ENCODE data around the gene HMG20A.

HMG20A gene

GRCh38 chr15:77475001-77475400, 54.3 kb downstream of the HMG20A start:
- Histone ChIP-seq H3K27me3 (ENCODE audit: insufficient read depth, low read length, poor library complexity) (no peaks in the 10 kb centered on the region), H2BK120ac (ENCODE audit: low read depth, low read length) (no peak overlapping the region), H3K4me1 (ENCODE audit: control insufficient read depth, low read depth, low read length) (no peaks in the 10 kb centered on the region), H3K27ac (ENCODE audit: low read depth, low read length) (no peak overlapping the region), H3K79me2 (ENCODE audit: control insufficient read depth, insufficient read depth, low read length) (no peaks in the 10 kb centered on the region), H2AK5ac (ENCODE audit: low read length) (no peak overlapping the region), H3K9ac (ENCODE audit: low read length) (no peak overlapping the region), H4K8ac (ENCODE audit: low read depth, low read length) (no peak overlapping the region), H2BK15ac (replicated peaks; ENCODE audit: low read depth) (no peak overlapping the region), H2BK5ac (ENCODE audit: low read length) (no peak overlapping the region), H3K79me1 (ENCODE audit: low read length) (no peaks in the 10 kb centered on the region), H3K4ac (ENCODE audit: low read depth, low read length) (no peak overlapping the region), H3K23ac (ENCODE audit: low read length) (no peak overlapping the region), H3K56ac (ENCODE audit: low read length) (no peak overlapping the region), H4K5ac (ENCODE audit: low read length) (no peak overlapping the region), H3K4me2 (ENCODE audit: low read length) (no peak overlapping the region), H3K4me3 (ENCODE audit: low read length) (no peak overlapping the region), H3K36me3 (ENCODE audit: control insufficient read depth, insufficient read depth, low read length) (peaks cover 2% of the 10 kb centered on the region), H3K18ac (ENCODE audit: low read length) (no peak overlapping the region)
- no CpG with 5 or more reads among the region's 2 CpGs for WGBS (ENCODE audit: extremely low coverage, insufficient coverage, low lambda C conversion rate)
- DNase-seq: no peak

- H3K9ac ChIP-seq (ENCODE audit: low read length): no peak overlapping the region
- no peak overlapping the region for H4K5ac ChIP-seq (ENCODE audit: low read length)
- H3K23ac ChIP-seq (ENCODE audit: low read length): no peak overlapping the region
- no peak overlapping the region for H3K27ac ChIP-seq (ENCODE audit: low read depth, low read length)
- no peaks in the 10 kb centered on the region for H3K4me1 ChIP-seq (ENCODE audit: control insufficient read depth, low read depth, low read length)
- no peak overlapping the region for H3K4me2 ChIP-seq (ENCODE audit: low read length)
- H3K79me2 ChIP-seq (ENCODE audit: control insufficient read depth, insufficient read depth, low read length): no peaks in the 10 kb centered on the region
- no peaks in the 10 kb centered on the region for H3K27me3 ChIP-seq (ENCODE audit: insufficient read depth, low read length, poor library complexity)
- H2BK120ac ChIP-seq (ENCODE audit: low read depth, low read length): no peak overlapping the region
- no peak overlapping the region for H3K4me3 ChIP-seq (ENCODE audit: low read length)
- H2BK5ac ChIP-seq (ENCODE audit: low read length): no peak overlapping the region
- no peak overlapping the region for H3K4ac ChIP-seq (ENCODE audit: low read depth, low read length)
- no CpG with 5 or more reads among the region's 5 CpGs for WGBS (ENCODE audit: extremely low coverage, insufficient coverage, low lambda C conversion rate)
- H3K79me1 ChIP-seq (ENCODE audit: low read length): no peaks in the 10 kb centered on the region
- H3K56ac ChIP-seq (ENCODE audit: low read length): no peak overlapping the region
- no peak overlapping the region for H2AK5ac ChIP-seq (ENCODE audit: low read length)
- DNase-seq: no peak
- H3K36me3 ChIP-seq (ENCODE audit: control insufficient read depth, insufficient read depth, low read length): peaks cover 2% of the 10 kb centered on the region
- H4K8ac ChIP-seq (ENCODE audit: low read depth, low read length): no peak overlapping the region
- H3K18ac ChIP-seq (ENCODE audit: low read length): no peak overlapping the region
- no peak overlapping the region for H2BK15ac ChIP-seq (replicated peaks; ENCODE audit: low read depth)
These were observed 55.2 kb downstream of the HMG20A start for GRCh38 chr15:77475898-77476297.

GRCh38 chr15:77476995-77477394, 56.3 kb downstream of the HMG20A start:
- Histone ChIP-seq H3K56ac (ENCODE audit: low read length) (no peak overlapping the region), H3K79me2 (ENCODE audit: control insufficient read depth, insufficient read depth, low read length) (no peaks in the 10 kb centered on the region), H3K36me3 (ENCODE audit: control insufficient read depth, insufficient read depth, low read length) (peaks cover 2% of the 10 kb centered on the region), H2BK15ac (replicated peaks; ENCODE audit: low read depth) (no peak overlapping the region), H3K4me2 (ENCODE audit: low read length) (no peak overlapping the region), H3K4me1 (ENCODE audit: control insufficient read depth, low read depth, low read length) (no peaks in the 10 kb centered on the region), H3K9ac (ENCODE audit: low read length) (no peak overlapping the region), H3K79me1 (ENCODE audit: low read length) (no peaks in the 10 kb centered on the region), H2BK120ac (ENCODE audit: low read depth, low read length) (no peak overlapping the region), H3K18ac (ENCODE audit: low read length) (no peak overlapping the region), H3K23ac (ENCODE audit: low read length) (no peak overlapping the region), H3K4ac (ENCODE audit: low read depth, low read length) (no peak overlapping the region), H3K4me3 (ENCODE audit: low read length) (no peak overlapping the region), H2AK5ac (ENCODE audit: low read length) (no peak overlapping the region), H3K27me3 (ENCODE audit: insufficient read depth, low read length, poor library complexity) (no peaks in the 10 kb centered on the region), H4K5ac (ENCODE audit: low read length) (no peak overlapping the region), H2BK5ac (ENCODE audit: low read length) (no peak overlapping the region), H4K8ac (ENCODE audit: low read depth, low read length) (no peak overlapping the region), H3K27ac (ENCODE audit: low read depth, low read length) (no peak overlapping the region)
- no CpG with 5 or more reads among the region's 1 CpG for WGBS (ENCODE audit: extremely low coverage, insufficient coverage, low lambda C conversion rate)
- DNase-seq: no peak

GRCh38 chr15:77478051-77478450, 57.4 kb downstream of the HMG20A start:
- Histone ChIP-seq H3K9ac (ENCODE audit: low read length) (no peak overlapping the region), H3K56ac (ENCODE audit: low read length) (no peak overlapping the region), H3K4ac (ENCODE audit: low read depth, low read length) (no peak overlapping the region), H4K5ac (ENCODE audit: low read length) (no peak overlapping the region), H2BK5ac (ENCODE audit: low read length) (no peak overlapping the region), H4K8ac (ENCODE audit: low read depth, low read length) (no peak overlapping the region), H3K18ac (ENCODE audit: low read length) (no peak overlapping the region), H3K27me3 (ENCODE audit: insufficient read depth, low read length, poor library complexity) (no peaks in the 10 kb centered on the region), H3K4me3 (ENCODE audit: low read length) (no peak overlapping the region), H3K36me3 (ENCODE audit: control insufficient read depth, insufficient read depth, low read length) (peaks cover 2% of the 10 kb centered on the region), H3K27ac (ENCODE audit: low read depth, low read length) (no peak overlapping the region), H2BK15ac (replicated peaks; ENCODE audit: low read depth) (no peak overlapping the region), H3K79me2 (ENCODE audit: control insufficient read depth, insufficient read depth, low read length) (no peaks in the 10 kb centered on the region), H2AK5ac (ENCODE audit: low read length) (no peak overlapping the region), H3K79me1 (ENCODE audit: low read length) (no peaks in the 10 kb centered on the region), H2BK120ac (ENCODE audit: low read depth, low read length) (no peak overlapping the region), H3K4me2 (ENCODE audit: low read length) (no peak overlapping the region), H3K4me1 (ENCODE audit: control insufficient read depth, low read depth, low read length) (no peaks in the 10 kb centered on the region), H3K23ac (ENCODE audit: low read length) (no peak overlapping the region)
- DNase-seq: no peak
- no CpG with 5 or more reads among the region's 8 CpGs for WGBS (ENCODE audit: extremely low coverage, insufficient coverage, low lambda C conversion rate)

GRCh38 chr15:77479015-77479414, 58.3 kb downstream of the HMG20A start:
- H3K18ac ChIP-seq (ENCODE audit: low read length): no peak overlapping the region
- no peak overlapping the region for H2AK5ac ChIP-seq (ENCODE audit: low read length)
- H3K79me2 ChIP-seq (ENCODE audit: control insufficient read depth, insufficient read depth, low read length): no peaks in the 10 kb centered on the region
- no peak for DNase-seq
- H3K27me3 ChIP-seq (ENCODE audit: insufficient read depth, low read length, poor library complexity): no peaks in the 10 kb centered on the region
- H3K36me3 ChIP-seq (ENCODE audit: control insufficient read depth, insufficient read depth, low read length): peaks cover 2% of the 10 kb centered on the region
- H3K27ac ChIP-seq (ENCODE audit: low read depth, low read length): no peak overlapping the region
- H3K23ac ChIP-seq (ENCODE audit: low read length): no peak overlapping the region
- no peak overlapping the region for H2BK15ac ChIP-seq (replicated peaks; ENCODE audit: low read depth)
- H3K79me1 ChIP-seq (ENCODE audit: low read length): no peaks in the 10 kb centered on the region
- no peak overlapping the region for H2BK5ac ChIP-seq (ENCODE audit: low read length)
- no peak overlapping the region for H3K9ac ChIP-seq (ENCODE audit: low read length)
- no peak overlapping the region for H4K5ac ChIP-seq (ENCODE audit: low read length)
- H2BK120ac ChIP-seq (ENCODE audit: low read depth, low read length): no peak overlapping the region
- no CpG with 5 or more reads among the region's 3 CpGs for WGBS (ENCODE audit: extremely low coverage, insufficient coverage, low lambda C conversion rate)
- no peak overlapping the region for H3K56ac ChIP-seq (ENCODE audit: low read length)
- H3K4me1 ChIP-seq (ENCODE audit: control insufficient read depth, low read depth, low read length): no peaks in the 10 kb centered on the region
- H3K4me3 ChIP-seq (ENCODE audit: low read length): no peak overlapping the region
- H4K8ac ChIP-seq (ENCODE audit: low read depth, low read length): no peak overlapping the region
- no peak overlapping the region for H3K4ac ChIP-seq (ENCODE audit: low read depth, low read length)
- H3K4me2 ChIP-seq (ENCODE audit: low read length): no peak overlapping the region

- no peaks in the 10 kb centered on the region for H3K4me1 ChIP-seq (ENCODE audit: control insufficient read depth, low read depth, low read length)
- no peak overlapping the region for H3K9ac ChIP-seq (ENCODE audit: low read length)
- H3K4ac ChIP-seq (ENCODE audit: low read depth, low read length): no peak overlapping the region
- H3K79me2 ChIP-seq (ENCODE audit: control insufficient read depth, insufficient read depth, low read length): no peaks in the 10 kb centered on the region
- no peaks in the 10 kb centered on the region for H3K79me1 ChIP-seq (ENCODE audit: low read length)
- H3K18ac ChIP-seq (ENCODE audit: low read length): no peak overlapping the region
- H2AK5ac ChIP-seq (ENCODE audit: low read length): no peak overlapping the region
- no peak overlapping the region for H3K56ac ChIP-seq (ENCODE audit: low read length)
- no peak overlapping the region for H2BK15ac ChIP-seq (replicated peaks; ENCODE audit: low read depth)
- no peak overlapping the region for H2BK5ac ChIP-seq (ENCODE audit: low read length)
- H3K4me3 ChIP-seq (ENCODE audit: low read length): no peak overlapping the region
- H4K8ac ChIP-seq (ENCODE audit: low read depth, low read length): no peak overlapping the region
- no peak overlapping the region for H4K5ac ChIP-seq (ENCODE audit: low read length)
- H2BK120ac ChIP-seq (ENCODE audit: low read depth, low read length): no peak overlapping the region
- H3K27ac ChIP-seq (ENCODE audit: low read depth, low read length): no peak overlapping the region
- no peak for DNase-seq
- H3K36me3 ChIP-seq (ENCODE audit: control insufficient read depth, insufficient read depth, low read length): peaks cover 2% of the 10 kb centered on the region
- WGBS (ENCODE audit: extremely low coverage, insufficient coverage, low lambda C conversion rate): no CpG with 5 or more reads among the region's 2 CpGs
- no peaks in the 10 kb centered on the region for H3K27me3 ChIP-seq (ENCODE audit: insufficient read depth, low read length, poor library complexity)
- H3K23ac ChIP-seq (ENCODE audit: low read length): no peak overlapping the region
- no peak overlapping the region for H3K4me2 ChIP-seq (ENCODE audit: low read length)
These were observed 60.4 kb downstream of the HMG20A start for GRCh38 chr15:77480859-77481633.

All from mesendoderm (in vitro differentiated cells).